MM.1S (cell line): Measurements from ENCODE around the gene OR6K2.

ENCODE experiments used
- DNase-seq: peaks from one replicate; pipeline ENCODE4 v3.0.0-alpha.2; 2015
- H2AFZ ChIP-seq: fragments of 300-600 bp; sonication (generic); 2 replicates; pipeline ENCODE4 v1.6.0; 2016; ENCODE audit warnings: antibody characterized with exemption, low read length
- H3F3A ChIP-seq: fragments of 300-600 bp; sonication (generic); 2 replicates; pipeline ENCODE4 v1.6.1; 2016; ENCODE audit warnings: mild to moderate bottlenecking, antibody characterized with exemption, low read length, moderate library complexity, mixed read lengths; ENCODE audit not compliant: insufficient read depth
- H3K27ac ChIP-seq: fragments of 300-600 bp; sonication (generic); 2 replicates; pipeline ENCODE4 v1.5.1; 2016; ENCODE audit warnings: mild to moderate bottlenecking, low read length
- H3K27me3 ChIP-seq: fragments of 300-600 bp; sonication (generic); replicated peaks from 2 replicates; pipeline ENCODE4 v1.6.0; 2016; ENCODE audit warnings: low read length; ENCODE audit not compliant: insufficient read depth
- H3K36me3 ChIP-seq: fragments of 300-600 bp; sonication (generic); replicated peaks from 2 replicates; pipeline ENCODE4 v1.6.1; 2016; ENCODE audit warnings: mild to moderate bottlenecking, low read length, mixed read lengths; ENCODE audit not compliant: insufficient read depth
- H3K4me1 ChIP-seq: fragments of 300-600 bp; sonication (generic); 2 replicates; pipeline ENCODE4 v1.6.1; 2016; ENCODE audit warnings: low read length, mixed read lengths
- H3K4me2 ChIP-seq: fragments of 300-600 bp; sonication (generic); 2 replicates; pipeline ENCODE4 v1.6.0; 2016; ENCODE audit warnings: low read depth, low read length
- H3K4me3 ChIP-seq: fragments of 300-600 bp; sonication (generic); 2 replicates; pipeline ENCODE4 v1.5.1; 2016; ENCODE audit warnings: low read length, mixed read lengths
- H3K79me2 ChIP-seq: fragments of 300-600 bp; sonication (generic); 2 replicates; pipeline ENCODE4 v1.6.1; 2016; ENCODE audit warnings: mixed run types, low read length, mixed read lengths
- H3K9ac ChIP-seq: fragments of 300-600 bp; sonication (generic); 2 replicates; pipeline ENCODE4 v1.6.1; 2016; ENCODE audit warnings: low read length, mixed read lengths
- H3K9me2 ChIP-seq: fragments of 300-600 bp; sonication (generic); replicated peaks from 2 replicates; pipeline ENCODE4 v1.6.1; 2016; ENCODE audit warnings: mild to moderate bottlenecking, low read length, mixed read lengths; ENCODE audit not compliant: insufficient read depth
- H3K9me3 ChIP-seq: fragments of 300-600 bp; sonication (generic); replicated peaks from 2 replicates; pipeline ENCODE4 v1.6.1; 2016; ENCODE audit warnings: mild to moderate bottlenecking, low read length, mixed read lengths; ENCODE audit not compliant: insufficient read depth
- H4K20me1 ChIP-seq: fragments of 300-600 bp; sonication (generic); 2 replicates; pipeline ENCODE4 v1.6.1; 2016; ENCODE audit warnings: mild to moderate bottlenecking, low read length, moderate library complexity, mixed read lengths; ENCODE audit not compliant: insufficient read depth
- CTCF ChIP-seq: fragments of 300-600 bp; sonication (generic); IDR thresholded peaks from 2 replicates; pipeline ENCODE4 v1.5.1; 2016; ENCODE audit warnings: antibody characterized with exemption, low read length, mixed read lengths
- EZH2 ChIP-seq: fragments of 300-600 bp; sonication (generic); optimal IDR thresholded peaks from 2 replicates; pipeline ENCODE3; 2017; ENCODE audit warnings: low read depth, mild to moderate bottlenecking, antibody characterized with exemption, low read length, mixed read lengths
- EZH2phosphoT487 ChIP-seq: fragments of 300-600 bp; sonication (generic); IDR thresholded peaks from 2 replicates; pipeline ENCODE4 v1.6.1; 2018; ENCODE audit warnings: antibody characterized with exemption, low read length

Gene OR6K2

GRCh38 chr1:158686111-158687009 is 14.1 kb downstream of the OR6K2 start, which contains the start of gene SPTA1:
Gene SPTA1 (minus strand): TSS chr1:158686715. CDS start chr1:158686517, 198 bp downstream.
- Histone ChIP-seq H3K9me2 (no peaks in the 10 kb centered on the region), H2AFZ (no peak within 1 kb of the TSS), H3K9me3 (no peaks in the 10 kb centered on the region), H3K4me1 (no peaks in the 10 kb centered on the region), H3K36me3 (no peaks in the 10 kb centered on the region), H3K4me3 (no peak within 1 kb of the TSS), H3F3A (no peaks in the 10 kb centered on the region), H3K79me2 (no peaks in the 10 kb centered on the region), H4K20me1 (no peaks in the 10 kb centered on the region), H3K4me2 (peak within 1 kb of the TSS; percentile 3; the same call in 1 of the 2 replicates), H3K27ac (no peak within 1 kb of the TSS), H3K27me3 (no peaks in the 10 kb centered on the region), H3K9ac (no peak within 1 kb of the TSS)
- peak; percentile 71 for DNase-seq
- no peak for TF ChIP-seq EZH2
- no peak for TF ChIP-seq CTCF
- TF ChIP-seq EZH2phosphoT487: no peak

GRCh38 chr1:158685085-158685484 is 15.4 kb downstream of the OR6K2 start:
- Histone ChIP-seq H3F3A (no peaks in the 10 kb centered on the region), H3K9ac (no peak overlapping the region), H3K4me2 (no peak overlapping the region), H3K27me3 (no peaks in the 10 kb centered on the region), H3K79me2 (no peaks in the 10 kb centered on the region), H3K4me1 (no peaks in the 10 kb centered on the region), H3K27ac (no peak overlapping the region), H3K9me3 (no peaks in the 10 kb centered on the region), H2AFZ (no peak overlapping the region), H4K20me1 (no peaks in the 10 kb centered on the region), H3K4me3 (no peak overlapping the region), H3K36me3 (no peaks in the 10 kb centered on the region), H3K9me2 (no peaks in the 10 kb centered on the region)
- TF ChIP-seq EZH2phosphoT487: no peak
- TF ChIP-seq EZH2: no peak
- no peak for TF ChIP-seq CTCF
- no peak for DNase-seq

GRCh38 chr1:158681606-158682005 is 18.8 kb downstream of the OR6K2 start:
- Histone ChIP-seq H3K4me2 (no peak overlapping the region), H3K36me3 (no peaks in the 10 kb centered on the region), H3K9ac (no peak overlapping the region), H3K4me3 (no peak overlapping the region), H2AFZ (no peak overlapping the region), H3K79me2 (no peaks in the 10 kb centered on the region), H3F3A (no peaks in the 10 kb centered on the region), H3K27me3 (no peaks in the 10 kb centered on the region), H3K4me1 (peaks cover 8% of the 10 kb centered on the region), H3K9me3 (no peaks in the 10 kb centered on the region), H4K20me1 (no peaks in the 10 kb centered on the region), H3K9me2 (no peaks in the 10 kb centered on the region), H3K27ac (no peak overlapping the region)
- no peak for DNase-seq
- TF ChIP-seq EZH2phosphoT487: no peak

- H3K27me3 ChIP-seq: no peaks in the 10 kb centered on the region
- peaks cover 8% of the 10 kb centered on the region for H3K4me1 ChIP-seq
- no peaks in the 10 kb centered on the region for H3K9me2 ChIP-seq
- H4K20me1 ChIP-seq: no peaks in the 10 kb centered on the region
- no peak overlapping the region for H3K4me3 ChIP-seq
- no peak overlapping the region for H3K27ac ChIP-seq
- DNase-seq: peak; percentile 52
- TF ChIP-seq CTCF (no peak), EZH2 (no peak)
- H3F3A ChIP-seq: no peaks in the 10 kb centered on the region
- no peaks in the 10 kb centered on the region for H3K36me3 ChIP-seq
- H3K4me2 ChIP-seq: no peak overlapping the region
- no peak overlapping the region for H3K9ac ChIP-seq
- H2AFZ ChIP-seq: no peak overlapping the region
- H3K9me3 ChIP-seq: no peaks in the 10 kb centered on the region
- no peaks in the 10 kb centered on the region for H3K79me2 ChIP-seq
Observed at GRCh38 chr1:158679289-158679688, 21.2 kb downstream of the OR6K2 start.
